PC-3 (cell line): ENCODE measurements around the gene BSPH1. TPM values are rescaled to one million over a fixed set of nuclear protein-coding genes. Genes with fewer than 3 reads are reported as not detected.

Experiments
- ATAC-seq: fragments of 200-7000 bp; cut with Tn5 transposase; 2 replicates; pipeline ENCODE4 v1.9.1; 2020; ENCODE audit warnings: mild to moderate bottlenecking, moderate library complexity
- BruUV-seq: library from RNA; stranded (reverse); fragments of 400-500 nt; replicated peaks from 2 replicates; lab custom pipeline; 2021; lab: Mats Ljungman, UMichigan
- CTCF ChIA-PET: fragments of 300-600 bp; sonication (Branson Sonifier 250); formaldehyde crosslinking; loops from one replicate; lab custom pipeline; 2022; ENCODE audit warnings: antibody characterized with exemption; lab: Charles Lee
- POLR2A ChIA-PET: fragments of 300-600 bp; sonication (Branson Sonifier 250); formaldehyde crosslinking; loops from one replicate; lab custom pipeline; 2022; ENCODE audit warnings: antibody characterized with exemption; ENCODE audit not compliant: unreplicated experiment; lab: Charles Lee
- DNase-seq: peaks from one replicate; pipeline ENCODE4 v3.0.0-alpha.2; 2015
- H2AFZ ChIP-seq: fragments of 300-600 bp; sonication (generic); 2 replicates; pipeline ENCODE4 v1.6.0; 2016; ENCODE audit warnings: antibody characterized with exemption, low read length
- H3F3A ChIP-seq: fragments of 300-600 bp; sonication (generic); one replicate; pipeline ENCODE4 v1.6.0; 2017; ENCODE audit warnings: antibody characterized with exemption, low read length, control low read depth, mild to moderate bottlenecking; ENCODE audit not compliant: unreplicated experiment
- H3K27ac ChIP-seq: fragments of 300-600 bp; sonication (generic); 2 replicates; pipeline ENCODE4 v1.5.1; 2016; ENCODE audit warnings: mild to moderate bottlenecking, low read length
- H3K27me3 ChIP-seq: fragments of 300-600 bp; sonication (generic); 2 replicates; pipeline ENCODE4 v1.6.1; 2016; ENCODE audit warnings: low read length, mixed read lengths
- H3K36me3 ChIP-seq: fragments of 300-600 bp; sonication (generic); 2 replicates; pipeline ENCODE4 v1.6.1; 2016; ENCODE audit warnings: low read depth, mixed run types, low read length, mixed read lengths
- H3K4me1 ChIP-seq: fragments of 300-600 bp; sonication (generic); 2 replicates; pipeline ENCODE4 v1.5.1; 2016; ENCODE audit warnings: low read length; ENCODE audit not compliant: insufficient read depth
- H3K4me2 ChIP-seq: fragments of 300-600 bp; sonication (generic); 2 replicates; pipeline ENCODE4 v1.6.0; 2016; ENCODE audit warnings: low read length
- H3K4me3 ChIP-seq: fragments of 300-600 bp; sonication (generic); 2 replicates; pipeline ENCODE4 v1.5.1; 2016; ENCODE audit warnings: mild to moderate bottlenecking, low read length, mixed read lengths
- H3K79me2 ChIP-seq: fragments of 300-600 bp; sonication (generic); 2 replicates; pipeline ENCODE4 v1.6.1; 2017; ENCODE audit warnings: low read length, mixed read lengths
- H3K9ac ChIP-seq: fragments of 300-600 bp; sonication (generic); 2 replicates; pipeline ENCODE4 v1.6.0; 2016; ENCODE audit warnings: mild to moderate bottlenecking, low read length
- H3K9me2 ChIP-seq: fragments of 300-600 bp; sonication (generic); replicated peaks from 2 replicates; pipeline ENCODE4 v1.6.1; 2016; ENCODE audit warnings: mixed run types, low read length, mixed read lengths
- H3K9me3 ChIP-seq: fragments of 300-600 bp; sonication (generic); 2 replicates; pipeline ENCODE4 v1.6.1; 2016; ENCODE audit warnings: low read length, mixed read lengths
- H4K20me1 ChIP-seq: fragments of 300-600 bp; sonication (generic); 2 replicates; pipeline ENCODE4 v1.6.1; 2016; ENCODE audit warnings: low read length, mixed read lengths
- CTCF ChIP-seq: fragments of 300-600 bp; sonication (generic); conservative IDR thresholded peaks from 2 replicates; pipeline ENCODE4 v1.5.1; 2017; ENCODE audit warnings: antibody characterized with exemption, low read depth, mild to moderate bottlenecking, low read length
- EZH2 ChIP-seq: fragments of 300-600 bp; sonication (generic); IDR thresholded peaks from one replicate; pipeline ENCODE4 v1.6.1; 2017; ENCODE audit warnings: antibody characterized with exemption, mild to moderate bottlenecking, low read length; ENCODE audit not compliant: unreplicated experiment
- EZH2phosphoT487 ChIP-seq: fragments of 300-600 bp; sonication (generic); IDR thresholded peaks from 2 replicates; pipeline ENCODE4 v1.6.1; 2018; ENCODE audit warnings: mild to moderate bottlenecking, antibody characterized with exemption, low read length, borderline replicate concordance
- intact Hi-C: fragments of 100-400 bp; cut with micrococcal nuclease; formaldehyde crosslinking; loops from 2 replicates; pipeline ENCODE4 v1.9.0; 2023
- total RNA-seq: library from RNA; depleted of rRNA; stranded (reverse); fragments of >200 nt; gene quantifications from 2 replicates; pipeline ENCODE4 v1.2.3, GENCODE V29; 2014

BSPH1 gene
- total RNA-seq, 1 experiment from 2014 or later = not detected

DNA sequence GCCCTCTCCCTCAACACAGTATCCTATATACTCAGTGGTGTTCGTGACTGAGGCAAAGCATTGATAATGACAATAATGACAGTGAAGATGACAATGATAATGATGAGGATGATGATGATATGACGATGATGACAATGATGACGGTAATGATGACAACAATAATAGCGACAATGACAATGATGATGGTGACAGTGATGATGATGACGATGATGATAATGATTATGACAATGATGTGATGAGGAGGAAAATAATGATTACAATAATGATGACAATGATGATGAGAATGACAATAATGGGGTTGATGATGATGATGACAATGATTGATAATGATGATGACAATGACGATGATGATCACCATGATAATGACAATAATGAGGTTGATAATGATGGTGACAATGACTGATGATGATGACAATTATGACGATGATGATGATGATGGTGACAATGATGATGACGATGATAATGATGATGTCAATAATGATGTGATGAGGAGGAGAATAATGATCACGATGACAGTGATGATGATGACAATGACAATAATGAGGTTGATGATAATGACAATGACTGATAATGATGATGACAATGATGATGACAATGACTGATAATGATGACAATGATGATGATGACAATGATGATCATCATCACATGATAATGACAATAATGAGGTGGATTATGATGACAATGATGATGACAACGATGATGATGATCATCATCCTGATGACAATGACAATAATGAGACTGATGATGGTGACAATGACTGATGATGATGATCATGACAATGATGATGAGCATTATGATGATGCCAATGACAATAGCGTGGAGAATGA, 19.2 kb upstream of the BSPH1 start:
- no peaks in the 10 kb centered on the region for H3K79me2 ChIP-seq
- no peak overlapping the region for H3K4me2 ChIP-seq
- BruUV-seq = no TSS peak
- H4K20me1 ChIP-seq = no peaks in the 10 kb centered on the region
- ATAC-seq = no peak
- intact Hi-C loops = no loop called here
- no peaks in the 10 kb centered on the region for H3F3A ChIP-seq
- DNase-seq = no peak
- TF ChIP-seq EZH2 (no peak), EZH2phosphoT487 (no peak), CTCF (no peak)
- H3K9me2 ChIP-seq = no peaks in the 10 kb centered on the region
- H2AFZ ChIP-seq = no peak overlapping the region
- H3K27me3 ChIP-seq = peaks cover 6% of the 10 kb centered on the region
- CTCF ChIA-PET = no interaction called here
- no peak overlapping the region for H3K9ac ChIP-seq
- no peaks in the 10 kb centered on the region for H3K9me3 ChIP-seq
- no peak overlapping the region for H3K4me3 ChIP-seq
- no peaks in the 10 kb centered on the region for H3K36me3 ChIP-seq
- POLR2A ChIA-PET = no interaction called here
- H3K27ac ChIP-seq = no peak overlapping the region
- no peaks in the 10 kb centered on the region for H3K4me1 ChIP-seq

DNA sequence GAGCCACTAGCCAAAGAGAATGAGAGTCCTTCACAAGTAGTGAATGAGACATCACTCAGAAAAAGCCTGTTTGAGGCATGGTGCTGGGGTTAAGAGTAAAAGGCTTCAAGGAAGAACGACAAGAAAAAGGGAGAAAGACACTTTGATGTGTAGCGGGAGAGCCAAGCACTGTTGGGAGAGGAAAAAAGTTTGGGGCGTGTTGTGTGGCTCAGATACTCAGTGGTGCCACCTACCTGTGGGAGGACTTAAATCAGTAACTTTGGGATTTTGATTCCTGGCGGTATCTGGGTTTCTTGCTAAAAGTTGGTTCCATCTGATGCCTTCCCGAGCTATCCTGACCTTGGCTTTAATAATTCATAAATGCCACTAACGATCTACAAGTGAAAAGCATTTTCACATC, 14.8 kb upstream of the BSPH1 start:
- Histone ChIP-seq H3K27me3 (no peaks in the 10 kb centered on the region), H2AFZ (0 out of 2 replicates have a peak overlapping the region, but pooled peaks have one; percentile 34), H4K20me1 (no peaks in the 10 kb centered on the region)

More for the DNA sequence above, 14.8 kb upstream of the BSPH1 start:
- Histone ChIP-seq H3F3A (no peaks in the 10 kb centered on the region), H3K36me3 (no peaks in the 10 kb centered on the region), H3K4me2 (no peak overlapping the region), H3K27ac (no peak overlapping the region), H3K79me2 (no peaks in the 10 kb centered on the region), H3K4me1 (no peaks in the 10 kb centered on the region), H3K9me3 (no peaks in the 10 kb centered on the region), H3K9me2 (no peaks in the 10 kb centered on the region), H3K4me3 (no peak overlapping the region), H3K9ac (no peak overlapping the region)
- ATAC-seq (no peak), DNase-seq (no peak)
- TF ChIP-seq EZH2phosphoT487 (no peak), CTCF (peak; percentile 51)
- CTCF ChIA-PET = no interaction called here
- intact Hi-C loops = no loop called here
- POLR2A ChIA-PET = no interaction called here
- no TSS peak for BruUV-seq
